K562 (cell line): ENCODE data around the gene RIC3. TPM values are rescaled to one million over a fixed set of nuclear protein-coding genes. Genes with fewer than 3 reads are reported as not detected.
A peak's percentile ranks its signal among the peaks of the same experiment; 100 is the strongest.

Experiments
- ATAC-seq: fragments of 200-7000 bp; cut with Tn5 transposase; 3 replicates; pipeline ENCODE4 v1.9.1; 2020; ENCODE audit warnings: moderate library complexity
- BruUV-seq: library from RNA; stranded (reverse); fragments of 400-500 nt; replicated peaks from 2 replicates; lab custom pipeline; 2021; lab: Mats Ljungman, UMichigan
- CTCF ChIA-PET: fragments of 300-600 bp; formaldehyde crosslinking; extraction: SDS; loops from one replicate; lab custom pipeline; 2021; ENCODE audit warnings: low intra/inter-chr PET ratio; lab: Yijun Ruan, JAX
- POLR2A ChIA-PET: fragments of 300-600, 350-650 bp; sonication (Branson Sonifier 250); formaldehyde crosslinking; extraction: SDS; loops from one replicate; lab custom pipeline; 2021; ENCODE audit warnings: antibody characterized with exemption, inconsistent platforms; lab: Yijun Ruan, JAX
- DNase-seq, 4 experiments: peaks; one replicate each; pipeline versions ENCODE4 v3.0.0 to v3.0.0-alpha.2; 2011 to 2018; ENCODE audit warnings: low spot score in 3 of 4, mixed read lengths in 3 of 4; ENCODE audit errors: extremely low read depth in 1 of 4
- FAIRE-seq: peaks from 2 replicates; lab custom pipeline; 2011; peaks lifted over from hg19 to GRCh38; lab: Jason Lieb, UNC
- H2AFZ ChIP-seq: 2 replicates; pipeline ENCODE4 v1.6.0; 2011; ENCODE audit warnings: low read depth, low read length, control low read depth, inconsistent platforms
- H3K27ac ChIP-seq: fragments of 200-600 bp; 3 replicates; pipeline ENCODE4 v1.8.0; 2011; ENCODE audit warnings: low read depth, mild to moderate bottlenecking, control low read depth, inconsistent platforms, low read length, moderate library complexity, mixed read lengths; ENCODE audit errors: extremely low read depth
- H3K27me3 ChIP-seq, 2 experiments: fragments of 300-600 bp in 1 of 2; 2 replicates in 1 of 2; 3 replicates in 1 of 2; pipeline versions ENCODE4 v1.6.0 to v1.8.0; 2011; ENCODE audit warnings: inconsistent platforms in 2 of 2, low read length in 2 of 2, mild to moderate bottlenecking in 1 of 2, mixed read lengths in 1 of 2, moderate library complexity in 1 of 2; ENCODE audit not compliant: control insufficient read depth in 2 of 2, insufficient read depth in 2 of 2
- H3K36me3 ChIP-seq: fragments of 300-600 bp; 3 replicates; pipeline ENCODE4 v1.8.0; 2011; ENCODE audit warnings: mild to moderate bottlenecking, low read length, inconsistent platforms; ENCODE audit not compliant: control insufficient read depth, insufficient read depth
- H3K4me1 ChIP-seq, 2 experiments: fragments of 200-600 bp in 1 of 2; replicated peaks in 1 of 2; 2 replicates in 1 of 2; 3 replicates in 1 of 2; pipeline versions ENCODE4 v1.5.1 to v1.8.0; 2011; ENCODE audit warnings: inconsistent platforms in 2 of 2, low read length in 2 of 2, mild to moderate bottlenecking in 1 of 2, mixed read lengths in 1 of 2, moderate library complexity in 1 of 2; ENCODE audit not compliant: control insufficient read depth in 2 of 2, insufficient read depth in 2 of 2
- H3K4me2 ChIP-seq: 2 replicates; pipeline ENCODE4 v1.6.1; 2011; ENCODE audit warnings: low read length, control low read depth, inconsistent platforms, mixed read lengths; ENCODE audit not compliant: insufficient read depth
- H3K4me3 ChIP-seq: fragments of 200-600 bp; sonication (generic), shearing (Covaris generic); 2 replicates; pipeline ENCODE4 v1.5.1; 2016; ENCODE audit warnings: control low read depth, inconsistent platforms
- H3K79me2 ChIP-seq: fragments of 200-600 bp; 3 replicates; pipeline ENCODE4 v1.8.0; 2011; ENCODE audit warnings: low read length, inconsistent platforms; ENCODE audit not compliant: control insufficient read depth, insufficient read depth
- H3K9ac ChIP-seq, 2 experiments: 2 replicates each; pipeline versions ENCODE4 v1.6.0 to v1.6.1; 2011; ENCODE audit warnings: low read depth in 2 of 2, low read length in 2 of 2, control low read depth in 1 of 2, inconsistent platforms in 1 of 2, mild to moderate bottlenecking in 1 of 2, mixed read lengths in 1 of 2; ENCODE audit not compliant: insufficient read depth in 1 of 2
- H3K9me1 ChIP-seq: one replicate; pipeline ENCODE4 v1.6.0; 2011; ENCODE audit warnings: inconsistent platforms, mild to moderate bottlenecking, low read length, moderate library complexity; ENCODE audit not compliant: control insufficient read depth, insufficient read depth
- H3K9me3 ChIP-seq: replicated peaks from 2 replicates; pipeline ENCODE4 v1.5.1; 2011; ENCODE audit warnings: low read depth, low read length, inconsistent platforms; ENCODE audit not compliant: control insufficient read depth, insufficient read depth
- H4K20me1 ChIP-seq: replicated peaks from 2 replicates; pipeline ENCODE4 v1.6.1; 2011; ENCODE audit warnings: low read length, inconsistent platforms, mixed read lengths; ENCODE audit not compliant: control insufficient read depth, insufficient read depth
- AFF1 ChIP-seq, 2 experiments: fragments of 450-650 bp; IDR thresholded peaks; 2 replicates each; pipeline ENCODE4 v1.6.1; 2018; ENCODE audit warnings: mild to moderate bottlenecking in 2 of 2, low read depth in 1 of 2; ENCODE audit not compliant: partially characterized antibody in 2 of 2
- ATF1 ChIP-seq, 2 experiments: fragments of 450-650 bp in 1 of 2; IDR thresholded peaks; 2 replicates each; pipeline ENCODE4 v1.6.1; 2016; ENCODE audit warnings: missing compliant biosample characterization in 1 of 2, missing genetic modification characterization in 1 of 2
- EHMT2 ChIP-seq: fragments of 450-650 bp; IDR thresholded peaks from 2 replicates; pipeline ENCODE4 v1.6.1; 2018; ENCODE audit warnings: antibody characterized with exemption
- ELF2 ChIP-seq: fragments of 250-450 bp; sonication (Bioruptor Pico); IDR thresholded peaks from 2 replicates; pipeline ENCODE4 v1.5.0; 2021; ENCODE audit warnings: mild to moderate bottlenecking
- FOXJ2 ChIP-seq: fragments of 200-800 bp; sonication (Bioruptor generic); IDR thresholded peaks from 2 replicates; pipeline ENCODE4 v1.6.1; 2016; ENCODE audit warnings: missing genetic modification characterization, missing compliant biosample characterization
- HIVEP1 ChIP-seq: fragments of 250-450 bp; sonication (Bioruptor Pico); IDR thresholded peaks from 2 replicates; pipeline ENCODE4 v1.4.0; 2020; ENCODE audit warnings: mild to moderate bottlenecking
- MLLT1 ChIP-seq, 2 experiments: fragments of 450-650 bp; IDR thresholded peaks; 2 replicates each; pipeline ENCODE4 v1.6.1; 2016
- PRPF4 ChIP-seq: fragments of 200-400 bp; formaldehyde crosslinking; IDR thresholded peaks from one replicate; pipeline ENCODE4 v1.6.1; 2017; ENCODE audit warnings: low read length, low read depth, mild to moderate bottlenecking; ENCODE audit not compliant: insufficient read depth, poor library complexity, severe bottlenecking
- SMAD1 ChIP-seq: fragments of 150-350 bp; IDR thresholded peaks from 2 replicates; pipeline ENCODE4 v1.6.1; 2014; ENCODE audit warnings: low read length, low read depth; ENCODE audit not compliant: partially characterized antibody
- THRB ChIP-seq: fragments of 450-650 bp; formaldehyde crosslinking; conservative IDR thresholded peaks from 2 replicates; pipeline ENCODE4 v1.4.0; 2022; ENCODE audit warnings: mild to moderate bottlenecking, missing genetic modification characterization
- UBTF ChIP-seq, 2 experiments: IDR thresholded peaks; 2 replicates each; pipeline ENCODE4 v1.6.1; 2012; ENCODE audit warnings: improper control_type of control experiment in 2 of 2, low read depth in 2 of 2, low read length in 2 of 2, borderline replicate concordance in 1 of 2
- in situ Hi-C: fragments of 300-500 bp; cut with MboI; formaldehyde crosslinking; loops from 4 replicates; pipeline ENCODE4 v1.15.0; 2018; ENCODE audit warnings: inconsistent platforms, mixed read lengths
- intact Hi-C: fragments of 100-400 bp; cut with micrococcal nuclease; formaldehyde crosslinking; loops from 2 replicates; pipeline ENCODE4 v1.14.2; 2022
- polyA plus RNA-seq, 8 experiments: library from polyadenylated mRNA; depleted of rRNA in 4 of 8; stranded (reverse) in 5 of 8; unstranded in 3 of 8; fragments of >200 nt; fragmentation: Nextera tagmentation in 2 of 8; fragmentation: Illumina TruSeq in 1 of 8; extraction: Ambion mirVana in 2 of 8; extraction: Trizol in 1 of 8; gene quantifications; 2 replicates each; pipeline versions ENCODE4 v1.2.1 to v1.2.3, GENCODE V29; 2011 to 2014; ENCODE audit warnings: inconsistent platforms in 1 of 8, missing spikeins in 1 of 8
- total RNA-seq, 7 experiments: library from RNA; depleted of rRNA in 6 of 7; stranded (reverse); fragments of >200 nt in 6 of 7; fragmentation: Illumina TruSeq in 2 of 7; extraction: Trizol in 2 of 7; gene quantifications; 2 replicates each; pipeline versions ENCODE4 v1.2.1 to v1.2.3, GENCODE V29; 2011 to 2021; ENCODE audit warnings: low replicate concordance in 1 of 7

Gene RIC3
- total and polyA plus RNA-seq, 9 of the 15 experiments (the other 6 are each of a cell fraction or from before 2014, with no cell fraction given) = 0.03 to 0.16 (median 0.05) TPM; not detected in 4

GRCh38 chr11:8167796-8168195 is 1.0 kb downstream of the RIC3 start (continued):
- no peak for TF ChIP-seq THRB
- TF ChIP-seq AFF1 (IDR thresholded peaks at IDR 0.05; ENCODE audit: low read depth in 1 of 2, partially characterized antibody in 2 of 2) = no peak
- no peak for TF ChIP-seq HIVEP1 (CRISPR knock-in tag)
- TF ChIP-seq ELF2 (CRISPR knock-in tag) = no peak
- peak; percentile 45; the same call in 1 of the 2 replicates for TF ChIP-seq EHMT2

GRCh38 chr11:8164746-8165145 is 4.1 kb downstream of the RIC3 start:
- FAIRE-seq (no peak), ATAC-seq (no peak), DNase-seq (no peak)
- peaks cover 14 to 18% of the 10 kb centered on the region in 2 experiments for H3K27me3 ChIP-seq
- no peak overlapping the region for H2AFZ ChIP-seq
- H3K4me1 ChIP-seq = peaks cover 0 to 6% of the 10 kb centered on the region in 2 experiments; a peak in 1 of 5 replicates
- POLR2A ChIA-PET = no interaction called here
- no peaks in the 10 kb centered on the region for H3K9me3 ChIP-seq
- H3K36me3 ChIP-seq = no peaks in the 10 kb centered on the region
- no peak overlapping the region for H3K4me3 ChIP-seq
- H4K20me1 ChIP-seq = no peaks in the 10 kb centered on the region
- H3K9ac ChIP-seq = no peak overlapping the region
- no peaks in the 10 kb centered on the region for H3K79me2 ChIP-seq
- H3K27ac ChIP-seq = no peak overlapping the region
- in situ Hi-C loops (no loop called here), intact Hi-C loops (no loop called here)
- H3K4me2 ChIP-seq = no peak overlapping the region
- CTCF ChIA-PET = no interaction called here
- H3K9me1 ChIP-seq = no peaks in the 10 kb centered on the region
- BruUV-seq = no TSS peak
- no peak for TF ChIP-seq UBTF (IDR thresholded peaks at IDR 0.05; ENCODE audit: borderline replicate concordance in 1 of 2, low read depth in 2 of 2, low read length in 2 of 2)
- no peak for TF ChIP-seq SMAD1
- no peak for TF ChIP-seq ATF1 (CRISPR knock-in tag; IDR thresholded peaks at IDR 0.05)
- no peak for TF ChIP-seq ATF1 (tag; IDR thresholded peaks at IDR 0.05)
- TF ChIP-seq PRPF4 = no peak
- TF ChIP-seq FOXJ2 (tag) = no peak
- TF ChIP-seq MLLT1 (IDR thresholded peaks at IDR 0.05) = no peak
